Measurements from ENCODE around the gene BBX.

BBX gene

GRCh38 chr3:107522510-107523288, at the start of gene BBX:
TSS of gene BBX (plus strand) at chr3:107522962. CDS start at chr3:107710461, 187,499 bp downstream.
- H3K27ac Mint-ChIP-seq, result peak within 1 kb of the TSS; percentile 97
- H3K4me1 Mint-ChIP-seq, result peaks cover 20 to 36% of the 10 kb centered on the region in 2 donors
- peak; percentile 93 for DNase-seq
- H3K27me3 Mint-ChIP-seq, result no peaks in the 10 kb centered on the region
- peak; percentile 93 for ATAC-seq (replicated peaks)
- H3K36me3 Mint-ChIP-seq, result peaks cover 0 to 3% of the 10 kb centered on the region in 2 donors
- no peaks in the 10 kb centered on the region for H3K9me3 Mint-ChIP-seq
- H3K4me3 Mint-ChIP-seq, result peak within 1 kb of the TSS; percentile 93 to 95

DNA sequence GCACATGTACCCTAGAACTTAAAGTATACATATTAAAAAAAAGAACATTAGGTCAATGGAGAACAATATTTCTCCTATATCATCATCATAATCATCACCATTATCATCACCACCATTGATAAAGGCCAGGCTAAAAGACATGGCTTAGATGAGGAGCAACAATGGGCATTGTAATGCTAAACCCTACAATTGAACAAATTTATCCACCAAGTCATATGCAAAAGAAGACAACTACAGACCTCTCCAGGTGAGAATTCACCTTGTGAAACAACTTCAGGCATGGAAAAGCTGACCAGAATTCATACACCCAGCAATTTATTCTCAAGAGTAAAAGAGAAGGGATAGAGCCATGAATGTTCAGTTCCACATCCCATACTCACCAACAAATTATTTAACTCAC, 46.3 kb upstream of the BBX start:
- ATAC-seq (replicated peaks) (no peak), DNase-seq (no peak)
- Mint-ChIP-seq H3K27ac (no peak overlapping the region), H3K9me3 (peaks cover 8 to 12% of the 10 kb centered on the region in 2 donors), H3K27me3 (peaks cover 4 to 25% of the 10 kb centered on the region in 2 donors), H3K36me3 (peaks cover 0 to 4% of the 10 kb centered on the region in 2 donors), H3K4me1 (no peaks in the 10 kb centered on the region), H3K4me3 (no peak overlapping the region)

DNA sequence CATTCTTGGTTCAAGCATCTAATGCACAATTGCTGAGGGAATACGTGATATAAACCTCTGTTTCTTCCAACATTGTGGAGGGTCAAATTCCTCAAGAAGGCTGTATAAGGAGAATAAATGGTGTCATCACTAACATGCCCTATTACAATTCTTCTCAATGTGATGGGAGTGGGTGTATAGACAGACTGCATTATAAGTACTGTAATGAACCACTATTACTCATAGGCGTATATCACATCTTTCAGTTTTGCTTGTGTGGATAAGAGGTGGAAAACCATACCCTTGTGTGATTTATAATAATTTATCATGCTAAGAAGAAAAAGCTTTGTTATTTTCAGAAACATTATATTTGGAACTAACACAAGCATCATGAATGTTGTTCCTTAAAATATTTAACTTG, 35.3 kb upstream of the BBX start:
- no peak overlapping the region for H3K27ac Mint-ChIP-seq

DNA sequence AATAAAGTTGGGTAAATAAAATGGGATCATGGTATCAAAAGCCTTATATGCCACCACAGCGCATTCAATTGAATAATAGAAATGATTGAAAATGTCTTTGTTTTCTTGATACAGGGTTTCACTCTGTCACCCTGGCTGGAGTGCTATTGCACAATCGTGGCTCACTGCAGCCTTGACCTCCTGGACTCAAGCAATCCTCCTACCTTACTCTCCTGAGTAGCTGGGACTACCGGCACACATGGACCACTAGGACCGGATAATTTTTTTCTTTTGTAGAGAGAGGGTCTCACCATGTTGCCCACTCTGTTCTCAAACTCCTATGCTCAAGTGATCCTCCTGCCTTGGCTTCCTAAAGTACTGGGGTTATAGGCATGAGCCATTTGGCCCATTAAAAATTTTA, 33.8 kb upstream of the BBX start:
- Mint-ChIP-seq H3K27me3 (peaks cover 0 to 13% of the 10 kb centered on the region in 2 donors), H3K9me3 (no peaks in the 10 kb centered on the region), H3K36me3 (no peaks in the 10 kb centered on the region), H3K4me3 (no peak overlapping the region), H3K4me1 (no peaks in the 10 kb centered on the region), H3K27ac (no peak overlapping the region)
- DNase-seq (no peak), ATAC-seq (replicated peaks) (no peak)

More for the DNA sequence above, 35.3 kb upstream of the BBX start:
- Mint-ChIP-seq H3K27me3 (peaks cover 0 to 6% of the 10 kb centered on the region in 2 donors), H3K9me3 (no peaks in the 10 kb centered on the region), H3K4me3 (no peak overlapping the region), H3K36me3 (no peaks in the 10 kb centered on the region), H3K4me1 (no peaks in the 10 kb centered on the region)
- ATAC-seq (replicated peaks) (no peak), DNase-seq (no peak)

DNA sequence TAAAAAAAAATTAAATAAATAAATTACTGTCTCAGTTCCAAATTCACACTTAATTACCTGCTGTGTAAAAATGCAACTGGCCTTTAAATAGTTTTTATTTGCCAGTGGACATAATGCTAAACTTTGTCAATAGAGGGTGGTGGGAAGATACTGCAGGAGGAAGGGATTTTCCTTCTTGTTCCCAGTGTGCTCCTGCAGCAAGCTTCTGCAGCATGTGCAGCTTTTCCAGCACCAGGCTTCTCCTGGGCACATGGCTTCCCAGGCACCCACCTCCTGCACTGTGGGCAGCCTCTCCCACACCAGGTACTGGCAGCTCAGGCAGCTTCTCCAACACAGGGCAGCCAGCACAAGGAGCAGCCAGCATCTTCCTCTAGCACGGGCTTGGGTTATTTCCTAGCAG, 29.6 kb upstream of the BBX start:
- Mint-ChIP-seq H3K4me1 (peaks cover 0 to 2% of the 10 kb centered on the region in 2 donors), H3K9me3 (no peaks in the 10 kb centered on the region), H3K27ac (no peak overlapping the region), H3K27me3 (peaks cover 0 to 15% of the 10 kb centered on the region in 2 donors), H3K36me3 (no peaks in the 10 kb centered on the region), H3K4me3 (no peak overlapping the region)
- ATAC-seq (replicated peaks), result no peak
- DNase-seq, result no peak

DNA sequence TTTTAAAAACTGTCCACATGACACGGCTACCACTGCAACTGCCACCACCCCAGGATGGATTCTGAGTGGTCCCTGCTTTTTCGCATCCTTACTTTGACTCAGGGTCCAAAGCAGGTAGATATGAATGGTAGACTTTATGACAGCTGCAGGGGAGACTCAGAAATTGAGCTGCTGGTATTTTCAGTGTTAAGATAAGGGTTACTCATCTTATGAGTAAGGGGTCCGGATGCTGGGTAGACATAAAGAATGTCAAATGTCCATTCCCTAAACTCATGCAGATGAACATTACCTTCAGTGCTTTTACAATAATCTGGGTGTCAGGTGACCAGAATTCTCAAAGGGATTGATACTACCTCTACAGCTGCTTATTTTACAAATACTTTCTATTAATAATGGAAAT, 25.9 kb upstream of the BBX start:
- no peaks in the 10 kb centered on the region for H3K36me3 Mint-ChIP-seq
- H3K27me3 Mint-ChIP-seq, result peaks cover 0 to 10% of the 10 kb centered on the region in 2 donors
- peaks cover 0 to 2% of the 10 kb centered on the region in 2 donors for H3K9me3 Mint-ChIP-seq
- H3K27ac Mint-ChIP-seq, result no peak overlapping the region
- DNase-seq, result no peak
- peaks cover 0 to 2% of the 10 kb centered on the region in 2 donors for H3K4me1 Mint-ChIP-seq
- H3K4me3 Mint-ChIP-seq, result no peak overlapping the region
- ATAC-seq (replicated peaks), result no peak

DNA sequence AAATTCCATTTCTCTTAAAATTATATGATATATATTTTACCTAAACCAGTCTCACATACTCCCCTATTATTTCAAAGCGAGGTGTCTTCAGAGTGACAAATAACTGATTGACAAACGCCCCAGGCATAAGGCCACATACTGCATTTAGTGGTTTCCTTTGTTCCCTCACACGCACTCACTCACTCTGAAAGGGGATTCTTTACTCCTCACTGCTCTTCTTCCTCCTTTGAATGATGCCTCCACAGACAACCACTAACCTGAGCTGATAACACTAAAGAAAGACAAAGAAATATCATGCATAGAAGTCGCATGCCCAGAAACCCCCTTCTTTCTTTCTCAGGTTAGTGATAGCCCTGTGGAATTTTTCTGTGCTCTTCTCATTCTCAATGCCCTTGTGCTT, 24.1 kb upstream of the BBX start:
- no peak for ATAC-seq (replicated peaks)
- no peak overlapping the region for H3K27ac Mint-ChIP-seq
- H3K27me3 Mint-ChIP-seq, result peaks cover 0 to 5% of the 10 kb centered on the region in 2 donors
- H3K4me3 Mint-ChIP-seq, result no peak overlapping the region
- H3K36me3 Mint-ChIP-seq, result no peaks in the 10 kb centered on the region
- H3K9me3 Mint-ChIP-seq, result peaks cover 0 to 2% of the 10 kb centered on the region in 2 donors
- no peak for DNase-seq
- peaks cover 0 to 2% of the 10 kb centered on the region in 2 donors for H3K4me1 Mint-ChIP-seq

DNA sequence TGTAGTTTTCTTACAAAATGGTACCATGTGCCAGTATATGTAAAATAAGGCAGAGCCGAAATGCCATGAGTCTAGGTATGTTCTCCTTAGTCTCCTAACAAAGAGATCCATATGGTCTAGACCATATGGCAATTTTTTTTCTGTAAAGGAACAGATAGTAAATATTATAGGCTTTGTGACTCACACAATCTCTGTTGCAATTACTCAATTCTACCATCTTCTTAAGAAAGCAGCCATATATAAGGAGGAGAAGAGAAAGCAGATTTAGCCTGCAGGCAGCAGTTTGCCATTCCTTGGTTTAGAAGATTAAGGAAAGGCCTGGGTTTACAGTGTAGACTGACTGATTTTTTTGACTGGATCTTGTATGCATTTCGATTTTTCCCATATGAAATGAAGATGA, 16.3 kb upstream of the BBX start:
- no peak for ATAC-seq (replicated peaks)
- Mint-ChIP-seq H3K27ac (no peak overlapping the region), H3K27me3 (no peaks in the 10 kb centered on the region), H3K4me1 (no peaks in the 10 kb centered on the region), H3K9me3 (no peaks in the 10 kb centered on the region), H3K36me3 (no peaks in the 10 kb centered on the region), H3K4me3 (no peak overlapping the region)
- no peak for DNase-seq

DNA sequence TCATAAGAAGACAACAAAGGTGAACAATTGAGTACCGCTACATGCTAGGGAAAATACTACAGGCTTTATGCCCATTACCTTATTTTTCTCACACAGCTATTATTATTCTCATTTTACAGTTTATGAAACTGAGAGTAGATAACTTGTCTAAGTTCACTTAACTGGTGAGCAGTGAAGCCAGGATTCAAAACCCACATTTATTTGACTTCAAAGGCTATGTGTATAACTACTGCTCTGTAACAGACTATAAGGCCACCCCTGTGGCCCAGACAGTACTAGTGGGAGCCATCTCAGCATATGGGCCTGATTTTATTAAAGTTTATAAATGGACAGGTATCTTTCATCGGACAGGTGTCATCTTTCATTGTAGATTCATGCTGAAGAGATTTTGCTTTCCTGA, 14.4 kb upstream of the BBX start:
- ATAC-seq (replicated peaks), result no peak
- no peaks in the 10 kb centered on the region for H3K36me3 Mint-ChIP-seq
- no peaks in the 10 kb centered on the region for H3K9me3 Mint-ChIP-seq
- no peak for DNase-seq
- H3K4me1 Mint-ChIP-seq, result no peaks in the 10 kb centered on the region
- H3K27ac Mint-ChIP-seq, result no peak overlapping the region
- H3K4me3 Mint-ChIP-seq, result no peak overlapping the region
- no peaks in the 10 kb centered on the region for H3K27me3 Mint-ChIP-seq

DNA sequence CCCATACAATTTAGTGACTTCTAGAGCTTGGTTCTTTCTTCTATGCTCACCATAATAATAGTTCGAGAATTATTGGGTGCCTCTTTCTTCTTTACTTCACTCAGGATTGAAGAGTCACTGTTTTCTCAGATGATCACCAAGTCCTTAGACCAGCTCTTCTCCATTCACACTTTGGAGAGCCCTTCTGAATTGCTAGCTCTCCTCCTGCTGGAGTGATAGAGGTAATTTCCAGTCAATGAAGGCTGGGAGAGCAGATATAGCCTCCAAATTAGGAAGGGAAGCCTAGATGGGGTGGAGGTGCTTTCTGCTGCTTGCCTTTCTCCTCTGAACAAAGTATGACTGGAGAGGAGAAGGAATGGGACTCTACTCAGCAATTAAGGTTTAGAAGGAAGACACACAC, 10.7 kb upstream of the BBX start:
- H3K27me3 Mint-ChIP-seq, result peaks cover 0 to 5% of the 10 kb centered on the region in 2 donors
- no peaks in the 10 kb centered on the region for H3K9me3 Mint-ChIP-seq
- H3K27ac Mint-ChIP-seq, result no peak overlapping the region
- ATAC-seq (replicated peaks) (no peak), DNase-seq (no peak)
- H3K36me3 Mint-ChIP-seq, result no peaks in the 10 kb centered on the region
- H3K4me1 Mint-ChIP-seq, result no peaks in the 10 kb centered on the region
- H3K4me3 Mint-ChIP-seq, result no peak overlapping the region

DNA sequence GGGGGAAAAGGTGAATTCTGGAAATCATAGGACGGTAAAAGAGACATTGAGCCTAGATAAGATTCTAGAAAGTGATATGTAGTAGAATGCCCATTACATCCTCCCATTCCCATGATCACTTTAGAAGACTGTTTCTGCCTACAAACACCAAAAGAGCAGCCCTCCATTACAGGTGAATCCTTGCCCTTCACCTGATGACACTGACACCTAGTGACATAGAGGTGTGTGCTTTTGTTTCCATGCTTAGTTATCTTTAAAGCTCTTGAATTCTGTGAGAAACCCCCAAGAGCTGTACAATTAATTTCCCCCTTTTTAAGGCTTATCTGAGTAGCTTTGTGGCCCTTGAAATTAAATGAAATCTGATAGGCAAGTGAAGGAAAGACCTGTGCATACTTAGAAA, 8.3 kb upstream of the BBX start:
- H3K4me1 Mint-ChIP-seq, result no peaks in the 10 kb centered on the region
- no peaks in the 10 kb centered on the region for H3K36me3 Mint-ChIP-seq
- no peak overlapping the region for H3K4me3 Mint-ChIP-seq
- no peak overlapping the region for H3K27ac Mint-ChIP-seq
- ATAC-seq (replicated peaks) (no peak), DNase-seq (no peak)
- H3K27me3 Mint-ChIP-seq, result peaks cover 0 to 5% of the 10 kb centered on the region in 2 donors
- H3K9me3 Mint-ChIP-seq, result no peaks in the 10 kb centered on the region

DNA sequence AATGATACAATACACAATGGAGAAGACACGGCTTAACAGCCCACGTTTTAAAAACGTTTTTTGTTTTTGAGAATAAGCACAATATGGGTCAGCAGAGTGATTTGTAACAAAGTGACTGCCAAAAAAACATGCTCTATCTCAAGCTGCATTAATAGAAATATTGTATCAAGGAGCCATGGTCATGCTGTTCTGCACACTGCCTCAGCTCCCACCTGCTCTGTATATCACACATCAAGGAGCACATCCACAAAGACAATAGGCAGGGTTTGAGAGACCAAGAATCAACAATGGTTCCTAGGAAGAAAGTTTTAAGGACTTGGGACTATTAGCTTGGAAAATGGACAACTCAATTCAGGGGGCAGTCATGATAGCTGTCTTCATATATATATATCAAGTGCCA, 6.3 kb upstream of the BBX start:
- no peak for ATAC-seq (replicated peaks)
- no peak overlapping the region for H3K4me3 Mint-ChIP-seq
- no peak for DNase-seq
- H3K9me3 Mint-ChIP-seq, result no peaks in the 10 kb centered on the region
- H3K27me3 Mint-ChIP-seq, result peaks cover 0 to 5% of the 10 kb centered on the region in 2 donors
- H3K27ac Mint-ChIP-seq, result no peak overlapping the region
- H3K36me3 Mint-ChIP-seq, result no peaks in the 10 kb centered on the region
- H3K4me1 Mint-ChIP-seq, result peaks cover 2 to 4% of the 10 kb centered on the region in 2 donors

DNA sequence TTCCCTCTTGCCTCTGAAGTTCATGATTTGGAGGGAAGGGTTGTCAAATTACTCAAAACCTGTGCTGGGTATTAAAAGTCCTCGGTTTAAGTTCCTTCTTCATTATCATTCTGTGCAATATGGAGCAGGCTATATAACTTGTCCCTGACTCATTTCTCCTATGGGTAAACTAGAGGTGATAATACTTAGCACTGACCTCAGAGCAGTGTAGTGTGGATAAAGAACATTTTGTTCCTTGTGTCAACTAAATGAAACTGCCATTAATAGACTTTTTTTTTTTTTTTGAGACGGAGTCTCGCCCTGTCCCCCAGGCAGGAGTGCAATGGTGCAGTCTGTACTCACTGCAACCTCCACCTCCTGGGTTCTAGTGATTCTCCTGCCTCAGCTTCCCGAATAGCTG, 2.2 kb upstream of the BBX start:
- Mint-ChIP-seq H3K27me3 (peaks cover 0 to 5% of the 10 kb centered on the region in 2 donors), H3K4me3 (no peak overlapping the region), H3K9me3 (no peaks in the 10 kb centered on the region), H3K4me1 (peaks cover 10 to 18% of the 10 kb centered on the region in 2 donors), H3K27ac (no peak overlapping the region), H3K36me3 (peaks cover 0 to under 1% of the 10 kb centered on the region in 2 donors)
- no peak for ATAC-seq (replicated peaks)
- DNase-seq, result no peak

DNA sequence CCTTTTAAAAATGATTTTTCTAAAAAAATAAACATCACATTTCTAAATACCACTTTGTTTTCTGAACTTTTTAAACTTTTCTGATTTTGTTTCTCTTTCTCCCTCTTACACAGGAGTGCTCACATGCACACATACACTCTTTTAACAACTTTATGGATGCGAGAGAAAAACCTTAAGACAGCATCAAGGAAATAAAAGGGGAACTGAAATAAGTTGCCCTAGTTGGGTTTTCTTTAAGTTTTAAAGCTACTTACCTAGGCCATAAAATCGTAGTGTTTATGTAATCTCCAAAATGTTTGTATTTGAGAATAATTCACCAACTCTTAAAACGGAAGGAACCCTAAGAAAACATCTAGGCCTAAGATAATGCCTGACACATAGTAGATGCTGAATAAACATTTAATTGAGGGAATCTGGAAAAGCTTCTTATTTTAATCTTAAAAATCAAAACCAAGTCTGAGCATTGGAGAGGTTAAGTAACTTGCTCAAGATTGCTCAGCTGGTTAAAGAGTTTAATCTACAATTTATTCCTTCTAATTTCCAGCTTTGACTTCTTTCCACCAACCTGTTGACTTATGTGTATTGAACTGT, 1.2 kb upstream of the BBX start:
- no peak overlapping the region for H3K27ac Mint-ChIP-seq
- no peak overlapping the region for H3K4me3 Mint-ChIP-seq
- peaks cover 16 to 28% of the 10 kb centered on the region in 2 donors for H3K4me1 Mint-ChIP-seq
- peaks cover 0 to 3% of the 10 kb centered on the region in 2 donors for H3K27me3 Mint-ChIP-seq
- no peak for DNase-seq
- peaks cover 0 to 3% of the 10 kb centered on the region in 2 donors for H3K36me3 Mint-ChIP-seq
- no peak for ATAC-seq (replicated peaks)
- no peaks in the 10 kb centered on the region for H3K9me3 Mint-ChIP-seq

DNA sequence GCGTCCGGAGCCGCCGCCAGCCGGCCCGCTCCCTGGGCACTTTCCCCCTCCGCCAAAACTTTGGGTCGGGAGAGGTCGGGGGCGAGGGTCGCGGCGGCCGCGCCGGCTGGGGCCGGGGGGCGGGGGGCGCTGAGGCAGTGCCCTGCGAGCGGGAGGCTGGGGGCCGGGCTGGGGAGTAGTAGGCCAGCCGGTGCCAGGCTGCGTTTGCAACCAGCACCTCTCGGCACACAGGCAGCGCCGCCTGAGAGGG, 452 bp downstream of the BBX start:
- H3K27ac Mint-ChIP-seq, result peak overlapping the region; percentile 97
- ATAC-seq (replicated peaks) (peak; percentile 53 to 55), DNase-seq (no peak)
- peak overlapping the region; percentile 93 to 95 for H3K4me3 Mint-ChIP-seq
- no peaks in the 10 kb centered on the region for H3K9me3 Mint-ChIP-seq
- H3K36me3 Mint-ChIP-seq, result peaks cover 0 to 3% of the 10 kb centered on the region in 2 donors
- H3K27me3 Mint-ChIP-seq, result no peaks in the 10 kb centered on the region
- H3K4me1 Mint-ChIP-seq, result peaks cover 20 to 41% of the 10 kb centered on the region in 2 donors

Data from stimulated activated naive B cell treated with anti-CD40 and anti-IgM and Interleukin-4, amounts not matched to agents 10 μg/mL and 1 μg/mL and 100 μg/mL, for 72 hours (primary cell).